H1 (cell line): ENCODE measurements around the gene RAD54L. TPM values are rescaled to one million over a fixed set of nuclear protein-coding genes. Genes with fewer than 3 reads are reported as not detected.

ENCODE experiments used
- CTCF ChIA-PET: fragments of 300-600 bp; sonication (Branson Sonifier 250); formaldehyde crosslinking; loops from one replicate; lab custom pipeline; 2021; ENCODE audit not compliant: partially characterized antibody; lab: Charles Lee
- POLR2A ChIA-PET: fragments of 300-600 bp; sonication (Branson Sonifier 250); formaldehyde crosslinking; loops from one replicate; lab custom pipeline; 2021; ENCODE audit warnings: inconsistent platforms; ENCODE audit not compliant: partially characterized antibody; lab: Charles Lee
- DNase-seq, 2 experiments: peaks; one replicate each; pipeline versions ENCODE4 v3.0.0 to v3.0.0-alpha.2; 2010 to 2022; ENCODE audit warnings: low spot score in 2 of 2, low read depth in 1 of 2, mixed read lengths in 1 of 2
- FAIRE-seq: peaks from 2 replicates; lab custom pipeline; 2011; peaks lifted over from hg19 to GRCh38; lab: Jason Lieb, UNC
- H2AFZ ChIP-seq: 2 replicates; pipeline ENCODE4 v1.8.1; 2012; ENCODE audit warnings: low read length, inconsistent platforms
- H2AK5ac ChIP-seq: 2 replicates; pipeline ENCODE4 v1.6.1; 2013; ENCODE audit warnings: low read depth, low read length
- H2BK120ac ChIP-seq: replicated peaks from 2 replicates; pipeline ENCODE3; 2013; ENCODE audit warnings: low read depth, low read length, inconsistent platforms
- H2BK12ac ChIP-seq: 2 replicates; pipeline ENCODE4 v1.6.1; 2013; ENCODE audit warnings: low read depth, low read length
- H2BK15ac ChIP-seq: 2 replicates; pipeline ENCODE4 v1.6.1; 2013; ENCODE audit warnings: low read length
- H2BK20ac ChIP-seq: 2 replicates; pipeline ENCODE4 v1.6.1; 2013; ENCODE audit warnings: low read length
- H2BK5ac ChIP-seq: 2 replicates; pipeline ENCODE4 v1.6.1; 2013; ENCODE audit warnings: low read depth, low read length
- H3K14ac ChIP-seq: 2 replicates; pipeline ENCODE4 v1.6.1; 2013; ENCODE audit warnings: inconsistent platforms; ENCODE audit not compliant: insufficient read length
- H3K18ac ChIP-seq: 2 replicates; pipeline ENCODE4 v1.6.1; 2013; ENCODE audit warnings: low read length; ENCODE audit errors: extremely low read depth
- H3K23ac ChIP-seq: 2 replicates; pipeline ENCODE4 v1.6.1; 2013; ENCODE audit warnings: inconsistent platforms; ENCODE audit not compliant: insufficient read length
- H3K23me2 ChIP-seq: 2 replicates; pipeline ENCODE4 v1.6.1; 2013; ENCODE audit warnings: low read depth, low read length
- H3K27ac ChIP-seq: 2 replicates; pipeline ENCODE4 v1.6.1; 2011; ENCODE audit warnings: low read depth, low read length, inconsistent platforms
- H3K27me3 ChIP-seq, 4 experiments: replicated peaks in 1 of 4; 1 replicate in 1 of 4; 2 replicates in 3 of 4; pipeline versions ENCODE4 v1.6.1 to v1.8.1; 2011 to 2013; ENCODE audit warnings: low read length in 3 of 4, mild to moderate bottlenecking in 3 of 4, inconsistent platforms in 2 of 4, mixed read lengths in 2 of 4, moderate library complexity in 1 of 4; ENCODE audit not compliant: control insufficient read depth in 3 of 4, insufficient read depth in 3 of 4; ENCODE audit errors: extremely low read depth in 1 of 4
- H3K36me3 ChIP-seq, 4 experiments: 2 replicates each; pipeline versions ENCODE4 v1.6.1 to v1.8.1; 2011 to 2013; ENCODE audit warnings: mild to moderate bottlenecking in 4 of 4, low read length in 3 of 4, moderate library complexity in 2 of 4, control low read depth in 1 of 4, inconsistent platforms in 1 of 4; ENCODE audit not compliant: insufficient read depth in 4 of 4, control insufficient read depth in 2 of 4
- H3K4ac ChIP-seq: replicated peaks from 2 replicates; pipeline ENCODE3; 2013; ENCODE audit warnings: low read length, low read depth, mixed read lengths, inconsistent platforms; ENCODE audit not compliant: insufficient read length
- H3K4me1 ChIP-seq, 4 experiments: replicated peaks in 1 of 4; 1 replicate in 1 of 4; 2 replicates in 3 of 4; pipeline versions ENCODE4 v1.6.1 to v1.8.1; 2011 to 2013; ENCODE audit warnings: low read length in 3 of 4, inconsistent platforms in 2 of 4, mixed read lengths in 1 of 4; ENCODE audit not compliant: insufficient read depth in 4 of 4, control insufficient read depth in 3 of 4
- H3K4me2 ChIP-seq, 2 experiments: 2 replicates each; pipeline versions ENCODE4 v1.6.1 to v1.8.1; 2011 to 2013; ENCODE audit warnings: low read depth in 2 of 2, low read length in 2 of 2, control low read depth in 1 of 2, inconsistent platforms in 1 of 2, mild to moderate bottlenecking in 1 of 2; ENCODE audit not compliant: insufficient read depth in 1 of 2
- H3K4me3 ChIP-seq, 4 experiments: fragments of 200-600, 300-600 bp in 1 of 4; sonication (generic), shearing (Covaris generic), sonication (Bioruptor Twin) in 1 of 4; 2 replicates each; pipeline versions ENCODE4 v1.5.1 to v1.8.1; 2011 to 2016; ENCODE audit warnings: low read length in 4 of 4, low read depth in 3 of 4, control low read depth in 2 of 4, inconsistent platforms in 2 of 4, mild to moderate bottlenecking in 2 of 4, mixed read lengths in 1 of 4, moderate library complexity in 1 of 4; ENCODE audit not compliant: insufficient read depth in 2 of 4; ENCODE audit errors: extremely low read depth in 1 of 4
- H3K56ac ChIP-seq: replicated peaks from 2 replicates; pipeline ENCODE3; 2013; ENCODE audit warnings: low read depth, mild to moderate bottlenecking, mixed read lengths, low read length, inconsistent platforms; ENCODE audit not compliant: insufficient read length
- H3K79me1 ChIP-seq: 2 replicates; pipeline ENCODE4 v1.6.1; 2013; ENCODE audit warnings: low read depth, low read length, control low read depth
- H3K79me2 ChIP-seq, 2 experiments: 2 replicates each; pipeline versions ENCODE4 v1.6.1 to v1.8.1; 2012 to 2013; ENCODE audit warnings: low read length in 2 of 2, mild to moderate bottlenecking in 2 of 2, inconsistent platforms in 1 of 2; ENCODE audit not compliant: insufficient read depth in 2 of 2, control insufficient read depth in 1 of 2
- H3K9ac ChIP-seq, 4 experiments: replicated peaks in 1 of 4; 1 replicate in 1 of 4; 2 replicates in 3 of 4; pipeline versions ENCODE4 v1.6.1 to v1.8.1; 2011 to 2013; ENCODE audit warnings: low read depth in 3 of 4, low read length in 3 of 4, control low read depth in 2 of 4, mild to moderate bottlenecking in 2 of 4, moderate library complexity in 2 of 4, inconsistent platforms in 1 of 4; ENCODE audit errors: extremely low read depth in 1 of 4
- H3K9me3 ChIP-seq, 2 experiments: 2 replicates each; pipeline versions ENCODE4 v1.6.1 to v1.8.1; 2012 to 2013; ENCODE audit warnings: mild to moderate bottlenecking in 2 of 2, moderate library complexity in 2 of 2, control low read depth in 1 of 2, inconsistent platforms in 1 of 2, low read depth in 1 of 2, low read length in 1 of 2, mixed read lengths in 1 of 2; ENCODE audit not compliant: insufficient read depth in 2 of 2
- H4K20me1 ChIP-seq, 2 experiments: replicated peaks in 1 of 2; 2 replicates each; pipeline versions ENCODE3 to v1.8.1; 2011 to 2013; ENCODE audit warnings: inconsistent platforms in 2 of 2, low read length in 2 of 2, mild to moderate bottlenecking in 1 of 2; ENCODE audit not compliant: insufficient read depth in 2 of 2, control insufficient read depth in 1 of 2
- H4K5ac ChIP-seq: 2 replicates; pipeline ENCODE4 v1.6.1; 2013; ENCODE audit warnings: low read length, low read depth, mixed read lengths, inconsistent platforms; ENCODE audit not compliant: insufficient read length
- H4K8ac ChIP-seq: 2 replicates; pipeline ENCODE4 v1.8.0; 2013; ENCODE audit warnings: mild to moderate bottlenecking, moderate library complexity, low read length, inconsistent platforms; ENCODE audit not compliant: insufficient read depth; ENCODE audit errors: extremely low read depth
- H4K91ac ChIP-seq: replicated peaks from 2 replicates; pipeline ENCODE3; 2013; ENCODE audit warnings: low read length, mixed read lengths, inconsistent platforms; ENCODE audit not compliant: insufficient read length
- CREB1 ChIP-seq: IDR thresholded peaks from 2 replicates; pipeline ENCODE4 v1.6.1; 2012; ENCODE audit warnings: inconsistent platforms
- HDAC2 ChIP-seq, 2 experiments: fragments of 300-600 bp in 1 of 2; sonication (generic) in 1 of 2; IDR thresholded peaks; 2 replicates each; pipeline ENCODE4 v1.6.1; 2011 to 2012; ENCODE audit warnings: low read depth in 2 of 2, low read length in 2 of 2, mild to moderate bottlenecking in 2 of 2, moderate library complexity in 2 of 2, borderline replicate concordance in 1 of 2, inconsistent platforms in 1 of 2
- KDM4A ChIP-seq: IDR thresholded peaks from one replicate; pipeline ENCODE4 v1.7.1; 2012; ENCODE audit warnings: low read depth, mild to moderate bottlenecking, moderate library complexity, low read length, inconsistent platforms; ENCODE audit not compliant: severe bottlenecking
- MAFK ChIP-seq: IDR thresholded peaks from 2 replicates; pipeline ENCODE4 v1.6.1; 2012; ENCODE audit warnings: low read depth, mild to moderate bottlenecking, improper control_type of control experiment, low read length
- PHF8 ChIP-seq: fragments of 200-600 bp; sonication (generic); conservative IDR thresholded peaks from 2 replicates; pipeline ENCODE4 v1.7.1; 2012; ENCODE audit warnings: low read depth, mild to moderate bottlenecking, inconsistent platforms, low read length, moderate library complexity
- RFX5 ChIP-seq: IDR thresholded peaks from 2 replicates; pipeline ENCODE4 v1.6.1; 2011; ENCODE audit warnings: low read depth, low read length, improper control_type of control experiment, borderline replicate concordance
- TAF1 ChIP-seq: IDR thresholded peaks from 2 replicates; pipeline ENCODE4 v1.6.1; 2011; ENCODE audit warnings: mild to moderate bottlenecking, low read depth, low read length
- WGBS, 2 experiments: shearing (Covaris generic) in 1 of 2; methylation state at CpG; one replicate each; pipeline versions ENCODE4 v1.1.6 to v1.1.7; 2013 to 2015; ENCODE audit warnings: low lambda C conversion rate in 2 of 2, mixed read lengths in 2 of 2, inconsistent platforms in 1 of 2, low coverage in 1 of 2, missing lambda C conversion rate in 1 of 2; ENCODE audit not compliant: insufficient replicate concordance in 2 of 2, insufficient coverage in 1 of 2, insufficient read length in 1 of 2; ENCODE audit errors: extremely low coverage in 1 of 2, missing lambda C conversion rate in 1 of 2; 5-methylcytosine and 5-hydroxymethylcytosine counted together
- polyA plus RNA-seq, 7 experiments: library from polyadenylated mRNA; depleted of rRNA in 3 of 7; stranded (reverse) in 5 of 7; unstranded in 2 of 7; fragments of >200 nt in 5 of 7; fragments of 200-250 nt in 2 of 7; gene quantifications; 1 replicate in 5 of 7; 2 replicates in 1 of 7; 4 replicates in 1 of 7; pipeline versions ENCODE4 v1.2.1 to v1.2.3, GENCODE V29; 2011 to 2013; ENCODE audit warnings: missing spikeins in 2 of 7, mixed read lengths in 2 of 7
- total RNA-seq: library from RNA; stranded (reverse); fragmentation: NEBNext Ultra II Directional; extraction: Animal tissue kit (Norgen Biotek cat#: 25700); gene quantifications from 2 replicates; pipeline ENCODE4 v1.2.1, GENCODE V29; 2021
- TF ChIP-seq, protein P1 (sequence below): IDR thresholded peaks from 2 replicates; pipeline ENCODE4 v1.6.1; 2012; ENCODE audit warnings: inconsistent platforms

RAD54L gene
- total and polyA plus RNA-seq, 2 of the 8 experiments (the other 6 are each of a cell fraction or from before 2014, with no cell fraction given), result 43.5 to 50.3 TPM

DNA sequence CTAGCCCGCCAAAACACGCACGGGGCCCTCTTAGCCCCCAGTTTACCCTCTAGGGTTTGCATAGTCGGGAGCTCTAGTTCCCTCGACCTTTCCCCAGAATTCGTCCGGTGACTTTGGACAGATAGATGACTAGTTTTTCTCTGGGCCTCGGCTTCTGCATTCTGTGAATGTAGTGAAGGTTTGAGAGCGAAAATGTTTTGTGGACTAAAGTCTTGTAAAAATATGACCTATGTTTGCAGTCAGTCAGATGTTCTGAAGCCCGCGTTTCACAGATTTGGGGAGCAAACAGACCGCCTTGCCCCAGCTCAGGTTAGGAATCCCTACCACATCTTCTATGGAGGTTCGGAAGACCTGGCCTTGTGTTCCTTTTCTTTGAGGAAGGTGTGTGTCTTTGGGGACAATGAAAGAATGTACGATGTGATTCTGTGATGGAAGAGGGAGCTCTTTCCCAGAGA is 56.3 kb downstream of the RAD54L start:
- H3K27ac ChIP-seq, result peak overlapping the region; percentile 92
- 1% methylated on average over 14 of the region's 14 CpGs; no CpG with 5 or more reads in 1 of the 2 experiments for WGBS, 2 experiments
- H3K23me2 ChIP-seq, result peaks cover 8% of the 10 kb centered on the region; the same call in 1 of the 2 replicates
- no peaks in the 10 kb centered on the region for H3K79me1 ChIP-seq
- H4K5ac ChIP-seq, result peak overlapping the region; percentile 74
- peak overlapping the region; percentile 63; the same call in 1 of the 2 replicates for H3K18ac ChIP-seq
- no peak overlapping the region for H2BK15ac ChIP-seq
- no peak for DNase-seq
- peak overlapping the region; percentile 84 to 97 (median 90) for H3K4me3 ChIP-seq
- H3K56ac ChIP-seq, result peak overlapping the region; percentile 57
- no peak overlapping the region for H3K23ac ChIP-seq
- no peak overlapping the region for H3K14ac ChIP-seq
- H2BK120ac ChIP-seq, result no peak overlapping the region
- H2BK12ac ChIP-seq, result peak overlapping the region; percentile 62; the same call in 1 of the 2 replicates
- TF ChIP-seq PHF8 (0 out of 2 replicates have a peak, but pooled peaks have one; percentile 59), KDM4A (peak; percentile 3), MAFK (no peak), RFX5 (no peak), HDAC2 (IDR thresholded peaks at IDR 0.05; ENCODE audit: borderline replicate concordance in 1 of 2, low read depth in 2 of 2, low read length in 2 of 2) (no peak), CREB1 (no peak), TAF1 (0 out of 2 replicates have a peak, but pooled peaks have one; percentile 21)
- TF ChIP-seq, protein P1, sequence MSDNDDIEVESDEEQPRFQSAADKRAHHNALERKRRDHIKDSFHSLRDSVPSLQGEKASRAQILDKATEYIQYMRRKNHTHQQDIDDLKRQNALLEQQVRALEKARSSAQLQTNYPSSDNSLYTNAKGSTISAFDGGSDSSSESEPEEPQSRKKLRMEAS, result no peak
- TF ChIP-seq, all 59 proteins: peak for 3
- ChIA-PET CTCF (interaction anchor here (0.6 to 2.3 kb wide), 13 partner anchors 14 to 859 kb away, joined by 3 to 21 read pairs (median 4); partner anchors contain the start of gene NSUN4), POLR2A (interaction anchor here (1.1 to 33.1 kb wide), 20 partner anchors 8 to 110 kb away, joined by 3 to 689 read pairs (median 10); partner anchors contain the start of genes NSUN4 and RAD54L)
- Histone ChIP-seq H2AFZ (no peak overlapping the region), H4K8ac (peak overlapping the region; percentile 96; the same call in 1 of the 2 replicates), H2AK5ac (0 out of 2 replicates have a peak overlapping the region, but pooled peaks have one; percentile 41), H3K9me3 (no peaks in the 10 kb centered on the region), H3K4me1 (peaks cover 5 to 19% (median 13%) of the 10 kb centered on the region in 4 experiments), H3K4me2 (peak overlapping the region; percentile 67 to 80), H4K20me1 (peaks cover 9 to 13% of the 10 kb centered on the region in 2 experiments), H4K91ac (peak overlapping the region; percentile 72), H3K36me3 (peaks cover 0 to 15% (median 0%) of the 10 kb centered on the region in 4 experiments; a peak in 3 of 8 replicates), H3K79me2 (peaks cover 41 to 84% of the 10 kb centered on the region in 2 experiments), H3K4ac (peak overlapping the region; percentile 19), H3K27me3 (no peaks in the 10 kb centered on the region), H2BK20ac (no peak overlapping the region), H2BK5ac (peak overlapping the region; percentile 20; the same call in 1 of the 2 replicates), H3K9ac (peak overlapping the region; percentile 80 to 87 (median 84))
- no peak for FAIRE-seq
